NCI-H748 (cell line): ENCODE results near the gene ITLN2.
"Not testable (repeated sequence)": the region's sequence is repeated elsewhere in the genome, so short reads cannot be mapped to it uniquely, and the experiment has no call there.

Source experiments
- DNase-seq: peaks from one replicate; lab custom pipeline; 2025; ENCODE audit not compliant: unreplicated experiment; lab: John Stamatoyannopoulos, UW

The ITLN2 gene

GRCh38 chr1:160956966-160957365, 2.4 kb upstream of the ITLN2 start:
- no peak for DNase-seq

GRCh38 chr1:160953030-160953429, 1.6 kb downstream of the ITLN2 start:
- DNase-seq, result no peak

GRCh38 chr1:160952129-160952510, 2.5 kb downstream of the ITLN2 start:
- no peak for DNase-seq

- DNase-seq, result peak; percentile 45
These were observed 3.0 kb downstream of the ITLN2 start for GRCh38 chr1:160951443-160952128.

- no peak for DNase-seq
These were observed 4.0 kb downstream of the ITLN2 start for GRCh38 chr1:160950657-160951056.

DNA sequence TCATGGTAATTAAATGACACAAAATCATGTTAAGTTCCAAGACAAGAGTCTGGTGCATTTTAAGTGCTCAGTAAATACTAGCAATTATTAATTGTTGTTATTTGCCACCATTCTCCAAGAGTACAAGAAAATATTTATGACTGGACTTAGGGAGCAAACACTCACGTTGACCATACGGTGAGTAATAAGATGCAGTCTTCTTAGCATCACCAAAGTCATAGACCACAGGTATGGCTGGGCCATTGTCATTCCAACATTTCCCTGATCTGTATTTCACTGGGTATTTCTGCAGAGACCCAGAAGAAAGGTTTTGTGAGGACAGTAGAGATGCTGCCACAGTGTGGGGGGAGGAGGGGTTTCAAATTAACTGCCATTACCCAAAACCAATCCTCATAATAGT, 4.7 kb downstream of the ITLN2 start:
- no peak for DNase-seq

GRCh38 chr1:160949216-160949880, 5.3 kb downstream of the ITLN2 start:
- peak; percentile 56 for DNase-seq

DNA sequence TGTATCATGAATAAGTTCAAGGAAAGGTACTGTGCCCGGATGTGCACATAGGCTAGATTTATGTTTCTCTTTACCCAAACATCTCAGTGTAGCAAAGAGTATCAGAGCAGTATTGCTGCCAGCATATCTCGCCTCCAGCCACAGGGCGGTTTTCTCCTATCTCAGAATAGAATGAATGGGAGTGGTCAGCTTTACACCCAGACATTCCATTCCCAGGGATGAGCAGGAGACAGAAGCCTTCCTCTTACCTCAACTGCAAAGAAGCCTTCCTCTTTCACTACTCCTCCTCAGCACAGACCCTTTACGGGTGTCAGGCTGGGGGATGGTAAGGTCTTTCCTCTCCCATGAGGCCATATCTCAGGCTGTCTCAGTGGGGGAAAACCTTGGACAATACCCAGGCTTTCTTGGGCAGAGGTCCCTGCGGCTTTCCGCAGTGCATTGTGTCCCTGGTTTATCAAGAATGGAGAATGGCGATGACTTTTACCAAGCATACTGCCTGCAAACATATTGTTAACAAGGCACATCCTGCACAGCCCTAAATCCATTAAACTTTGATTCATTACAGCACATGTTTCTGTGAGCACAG, 7.3 kb downstream of the ITLN2 start:
- DNase-seq, result not testable (repeated sequence)

DNA sequence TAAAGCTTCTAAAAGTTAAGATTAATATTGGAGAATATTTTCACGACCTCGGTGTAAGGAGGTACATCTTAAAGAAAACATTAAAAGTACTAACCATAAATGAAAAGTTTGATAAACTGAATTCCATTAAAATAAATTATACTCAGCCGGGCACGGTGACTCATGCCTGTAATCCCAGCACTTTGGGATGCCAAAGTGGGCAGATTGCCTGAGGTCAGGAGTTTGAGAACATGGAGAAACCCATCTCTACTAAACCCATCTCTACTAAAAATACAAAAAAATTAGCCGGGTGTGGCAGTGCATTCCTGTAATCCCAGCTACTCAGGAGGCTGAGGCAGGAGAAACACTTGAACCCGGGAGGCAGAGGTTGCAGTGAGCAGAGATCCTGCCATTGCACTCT, 8.7 kb downstream of the ITLN2 start:
- DNase-seq, result not testable (repeated sequence)

DNA sequence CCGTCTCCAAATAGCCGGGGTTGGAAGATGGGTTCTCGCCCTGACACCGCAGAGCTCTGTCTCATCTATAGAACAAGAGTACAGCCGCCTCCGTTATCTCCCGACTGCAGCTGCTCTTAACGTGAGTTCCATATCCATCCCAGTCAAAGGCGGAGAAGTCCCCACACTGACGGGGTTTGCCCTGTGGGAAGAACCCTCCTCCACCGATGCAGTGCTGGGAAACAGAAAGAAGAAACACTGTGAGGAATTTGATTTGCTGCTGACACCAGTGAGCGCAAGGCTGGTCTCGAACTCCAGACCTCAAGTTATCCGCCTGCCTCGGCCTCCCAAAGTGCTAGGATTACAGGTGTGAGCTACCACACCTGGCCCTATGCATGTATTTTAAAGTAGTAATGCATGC, 9.5 kb downstream of the ITLN2 start:
- DNase-seq, result no peak

- DNase-seq, result no peak
These were observed 11.7 kb downstream of the ITLN2 start for GRCh38 chr1:160942926-160943325.

DNA sequence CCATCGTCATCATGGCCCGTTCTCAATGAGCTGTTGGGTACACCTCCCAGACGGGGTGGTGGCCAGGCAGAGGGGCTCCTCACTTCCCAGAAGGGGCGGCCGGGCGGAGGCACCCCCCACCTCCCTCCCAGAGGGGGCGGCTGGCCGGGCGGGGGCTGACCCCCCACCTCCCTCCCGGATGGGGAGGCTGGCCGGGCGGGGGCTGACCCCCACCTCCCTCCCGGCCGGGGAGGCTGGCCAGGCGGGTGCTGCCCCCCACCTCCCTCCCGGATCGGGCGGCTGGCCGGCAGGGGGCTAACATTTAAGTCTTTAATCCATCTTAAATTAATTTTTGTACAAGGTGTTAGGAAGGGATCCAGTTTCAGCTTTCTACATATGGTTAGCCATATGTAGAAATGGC, 17.9 kb downstream of the ITLN2 start:
- not testable (repeated sequence) for DNase-seq

GRCh38 chr1:160935527-160936258, 18.9 kb downstream of the ITLN2 start:
- DNase-seq, result no peak

DNA sequence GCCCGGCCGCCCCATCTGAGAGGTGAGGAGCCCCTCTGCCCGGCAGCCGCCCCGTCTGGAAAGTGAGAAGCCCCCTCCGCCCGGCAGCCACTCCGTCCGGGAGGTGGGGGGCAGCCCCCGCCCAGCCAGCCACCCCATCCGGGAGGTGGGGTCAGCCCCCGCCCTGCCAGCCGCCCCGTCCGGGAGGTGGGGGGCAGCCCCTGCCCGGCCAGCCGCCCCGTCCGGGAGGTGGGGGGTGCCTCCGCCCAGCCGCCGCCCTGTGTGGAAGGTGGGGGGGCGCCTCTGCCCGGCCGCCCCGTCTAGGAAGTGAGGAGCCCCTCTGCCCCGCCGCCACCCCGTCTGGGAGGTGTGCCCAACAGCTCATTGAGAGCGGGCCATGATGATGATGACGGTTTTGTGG, 21.3 kb downstream of the ITLN2 start:
- not testable (repeated sequence) for DNase-seq

- DNase-seq, result no peak
These were observed 28.9 kb downstream of the ITLN2 start for GRCh38 chr1:160925652-160926244.

GRCh38 chr1:160924791-160925651, 29.6 kb downstream of the ITLN2 start:
- no peak for DNase-seq

DNA sequence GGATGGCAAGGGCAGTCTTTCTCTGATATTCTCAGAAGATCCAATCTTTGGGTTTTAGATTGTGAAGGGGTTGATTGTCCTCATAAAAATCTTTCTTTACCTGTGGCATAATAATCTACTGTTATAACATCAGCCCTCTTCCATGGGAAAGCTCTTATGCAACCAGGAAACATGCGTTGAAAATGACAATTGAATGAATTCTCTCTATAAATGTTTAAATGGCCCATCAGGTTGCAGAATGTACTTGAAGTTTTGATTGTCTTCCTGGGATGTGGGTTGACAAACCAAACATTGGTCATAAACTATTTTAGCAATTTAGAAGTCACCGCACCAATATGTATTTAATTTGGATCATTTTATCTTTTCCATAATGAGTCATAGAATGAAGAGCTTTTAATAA, 37.9 kb downstream of the ITLN2 start:
- DNase-seq, result no peak

DNA sequence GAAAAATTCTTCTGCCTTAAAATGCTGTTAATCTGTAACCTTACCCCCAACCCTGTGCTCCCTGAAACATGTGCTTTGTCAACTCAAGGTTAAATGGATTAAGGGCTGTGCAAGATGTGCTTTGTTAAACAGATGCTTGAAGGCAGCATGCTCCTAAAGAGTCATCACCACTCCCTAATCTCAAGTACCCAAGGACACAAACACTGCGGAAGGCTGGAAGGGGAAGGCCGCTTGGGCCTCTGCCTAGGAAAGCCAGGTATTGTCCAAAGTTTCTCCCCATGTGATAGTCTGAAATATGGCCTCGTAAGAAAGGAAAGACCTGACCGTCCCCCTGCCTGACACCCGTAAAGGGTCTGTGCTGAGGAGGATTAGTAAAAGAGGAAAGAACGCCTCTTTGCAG, 41.4 kb downstream of the ITLN2 start:
- DNase-seq, result not testable (repeated sequence)

DNA sequence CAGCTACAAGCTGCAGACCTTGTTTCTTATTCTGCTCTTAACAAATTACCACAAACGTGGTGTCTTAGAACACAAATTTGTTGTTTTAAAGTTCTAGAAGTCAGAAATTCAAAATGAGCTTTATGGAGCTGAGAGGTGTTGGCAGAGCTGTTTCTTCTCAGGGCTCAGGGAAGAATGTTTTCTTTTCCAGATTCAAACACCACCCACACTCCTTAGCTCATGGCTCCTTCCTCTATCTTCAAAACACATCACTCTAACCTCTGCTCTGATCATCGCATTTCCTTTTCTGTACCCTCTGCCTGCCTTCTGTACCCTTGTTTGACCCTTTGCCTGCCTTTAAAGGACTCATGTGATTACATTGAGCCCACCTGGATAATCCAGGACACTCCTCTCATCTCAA, 42.7 kb downstream of the ITLN2 start:
- no peak for DNase-seq

DNA sequence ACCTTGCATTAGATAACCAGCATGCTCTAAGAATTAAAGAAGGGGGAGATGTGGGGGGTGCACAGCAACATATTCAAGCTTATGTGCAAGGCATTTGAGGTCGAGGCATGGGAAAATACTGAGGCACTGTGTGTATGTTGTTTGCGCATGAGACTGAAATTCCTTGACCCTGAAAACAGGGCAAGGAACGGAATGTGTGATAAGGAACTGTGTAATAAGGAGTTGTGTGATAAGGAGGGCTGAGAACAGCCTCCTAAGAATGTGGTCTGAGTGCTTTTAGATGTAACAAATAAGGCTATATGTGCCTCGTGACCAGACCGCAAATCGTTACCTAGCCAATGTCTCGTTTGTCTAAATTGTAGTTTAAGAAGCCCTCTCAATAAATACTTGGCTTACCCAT, 43.2 kb downstream of the ITLN2 start:
- no peak for DNase-seq
